Gastroesophageal sphincter (tissue), 3 donors: ENCODE results near the gene SH3TC2.

ENCODE experiments used
- CTCF ChIP-seq, 4 experiments: fragments of 200-600 bp in 2 of 4; fragments of 450-650 bp in 2 of 4; sonication (generic) in 1 of 4; IDR thresholded peaks; one replicate each; pipeline ENCODE4 v1.5.1; 2017 to 2019; ENCODE audit warnings: antibody characterized with exemption in 4 of 4, mild to moderate bottlenecking in 2 of 4, moderate library complexity in 2 of 4
- EP300 ChIP-seq: sonication (generic); formaldehyde crosslinking; IDR thresholded peaks from one replicate; pipeline ENCODE4 v1.6.1; 2017; ENCODE audit warnings: antibody characterized with exemption, mild to moderate bottlenecking
- POLR2A ChIP-seq, 2 donors: fragments of 450-650 bp; IDR thresholded peaks; one replicate each; pipeline ENCODE4 v1.6.1; 2017; ENCODE audit warnings: antibody characterized with exemption in 2 of 2, mild to moderate bottlenecking in 2 of 2, moderate library complexity in 1 of 2
- POLR2AphosphoS5 ChIP-seq: sonication (generic); formaldehyde crosslinking; IDR thresholded peaks from one replicate; pipeline ENCODE4 v1.6.1; 2017; ENCODE audit warnings: antibody characterized with exemption

- TF ChIP-seq POLR2A (IDR thresholded peaks at IDR 0.05) (no peak), CTCF (IDR thresholded peaks at IDR 0.05) (no peak), POLR2AphosphoS5 (no peak), EP300 (no peak)
These were observed 57.6 kb downstream of the SH3TC2 start for GRCh38 chr5:149005077-149005892.
